H9 (cell line): Measurements from ENCODE around the gene MACROD1. TPM values are rescaled to one million over a fixed set of nuclear protein-coding genes. Genes with fewer than 3 reads are reported as not detected.

Source experiments
- DNase-seq: peaks from one replicate; pipeline ENCODE4 v3.0.0-alpha.2; 2017
- H2AFZ ChIP-seq: one replicate; pipeline ENCODE4 v1.6.1; 2013; ENCODE audit warnings: mild to moderate bottlenecking, low read length, control low read depth, moderate library complexity
- H2AK5ac ChIP-seq: 2 replicates; pipeline ENCODE4 v1.6.1; 2013; ENCODE audit warnings: low read length, control low read depth, mixed read lengths; ENCODE audit not compliant: insufficient read length
- H2BK120ac ChIP-seq: one replicate; pipeline ENCODE4 v1.6.1; 2013; ENCODE audit warnings: low read depth, mild to moderate bottlenecking, low read length, control low read depth, inconsistent platforms; ENCODE audit not compliant: poor library complexity, severe bottlenecking
- H2BK12ac ChIP-seq: 2 replicates; pipeline ENCODE4 v1.6.1; 2013; ENCODE audit warnings: low read length, control low read depth, mixed read lengths, low read depth; ENCODE audit not compliant: insufficient read length
- H2BK15ac ChIP-seq: 2 replicates; pipeline ENCODE4 v1.6.1; 2013; ENCODE audit warnings: low read depth, low read length, control low read depth
- H2BK20ac ChIP-seq: one replicate; pipeline ENCODE4 v1.6.1; 2013; ENCODE audit warnings: low read depth, mild to moderate bottlenecking, low read length, control low read depth, inconsistent platforms; ENCODE audit not compliant: poor library complexity, severe bottlenecking
- H2BK5ac ChIP-seq: 2 replicates; pipeline ENCODE4 v1.6.1; 2013; ENCODE audit warnings: low read length, control low read depth, mixed read lengths; ENCODE audit not compliant: insufficient read length
- H3K14ac ChIP-seq: 2 replicates; pipeline ENCODE4 v1.6.1; 2013; ENCODE audit warnings: low read length, control low read depth; ENCODE audit not compliant: insufficient read depth
- H3K18ac ChIP-seq: 2 replicates; pipeline ENCODE4 v1.6.1; 2013; ENCODE audit warnings: low read depth, mild to moderate bottlenecking, mixed read lengths, low read length, control low read depth; ENCODE audit not compliant: insufficient read length
- H3K23ac ChIP-seq: 2 replicates; pipeline ENCODE4 v1.6.1; 2013; ENCODE audit warnings: low read length, control low read depth, mixed read lengths, low read depth; ENCODE audit not compliant: insufficient read length
- H3K23me2 ChIP-seq: 2 replicates; pipeline ENCODE4 v1.6.1; 2013; ENCODE audit warnings: low read depth, mild to moderate bottlenecking, mixed read lengths, low read length, control low read depth; ENCODE audit not compliant: insufficient read length, poor library complexity, severe bottlenecking
- H3K27ac ChIP-seq: 2 replicates; pipeline ENCODE4 v1.5.1; 2013; ENCODE audit warnings: low read length, control low read depth, mixed read lengths, low read depth; ENCODE audit not compliant: insufficient read length
- H3K27me3 ChIP-seq: 2 replicates; pipeline ENCODE4 v1.6.1; 2013; ENCODE audit warnings: low read length, control low read depth, inconsistent platforms; ENCODE audit not compliant: insufficient read depth
- H3K4ac ChIP-seq: 2 replicates; pipeline ENCODE4 v1.6.1; 2013; ENCODE audit warnings: low read depth, mild to moderate bottlenecking, control low read depth, inconsistent platforms, low read length, moderate library complexity
- H3K4me1 ChIP-seq: 2 replicates; pipeline ENCODE4 v1.6.1; 2013; ENCODE audit warnings: low read length, control low read depth, inconsistent platforms; ENCODE audit not compliant: insufficient read depth
- H3K4me2 ChIP-seq: 2 replicates; pipeline ENCODE4 v1.6.1; 2013; ENCODE audit warnings: low read length, control low read depth, mixed read lengths; ENCODE audit not compliant: insufficient read length, insufficient read depth
- H3K56ac ChIP-seq: 2 replicates; pipeline ENCODE4 v1.6.1; 2013; ENCODE audit warnings: low read depth, mild to moderate bottlenecking, mixed read lengths, low read length, control low read depth; ENCODE audit not compliant: insufficient read length
- H3K79me1 ChIP-seq: 2 replicates; pipeline ENCODE4 v1.6.1; 2013; ENCODE audit warnings: low read depth, mild to moderate bottlenecking, moderate library complexity, low read length, control low read depth, inconsistent platforms; ENCODE audit not compliant: insufficient read depth, poor library complexity, severe bottlenecking
- H3K79me2 ChIP-seq: 2 replicates; pipeline ENCODE4 v1.6.1; 2013; ENCODE audit warnings: low read length, control low read depth, inconsistent platforms; ENCODE audit not compliant: insufficient read depth
- H3K9ac ChIP-seq: 2 replicates; pipeline ENCODE4 v1.6.1; 2013; ENCODE audit warnings: low read length, control low read depth, mixed read lengths; ENCODE audit not compliant: insufficient read length; ENCODE audit errors: extremely low read depth
- H3K9me3 ChIP-seq: one replicate; pipeline ENCODE4 v1.6.1; 2013; ENCODE audit warnings: low read depth, low read length, inconsistent platforms; ENCODE audit not compliant: control insufficient read depth
- H3T11ph ChIP-seq: one replicate; pipeline ENCODE4 v1.6.1; 2013; ENCODE audit warnings: mild to moderate bottlenecking, low read length, control low read depth, inconsistent platforms
- H4K20me1 ChIP-seq: one replicate; pipeline ENCODE4 v1.6.1; 2013; ENCODE audit not compliant: control insufficient read depth, insufficient read length, insufficient read depth
- H4K5ac ChIP-seq: 2 replicates; pipeline ENCODE4 v1.6.1; 2013; ENCODE audit warnings: low read depth, mild to moderate bottlenecking, mixed read lengths, low read length, control low read depth; ENCODE audit not compliant: insufficient read length
- H4K8ac ChIP-seq: replicated peaks from 2 replicates; pipeline ENCODE4 v1.6.1; 2013; ENCODE audit warnings: low read length, control low read depth, mixed read lengths, low read depth; ENCODE audit not compliant: insufficient read length
- H4K91ac ChIP-seq: 2 replicates; pipeline ENCODE4 v1.6.1; 2013; ENCODE audit warnings: low read depth, mild to moderate bottlenecking, moderate library complexity, mixed read lengths, low read length, control low read depth; ENCODE audit not compliant: insufficient read length
- H3K27ac Mint-ChIP-seq, 3 experiments: 2 replicates in 2 of 3; 3 replicates in 1 of 3; pipeline ENCODE4 v1.8.0; 2020 to 2021; ENCODE audit warnings: mixed read lengths in 3 of 3, mild to moderate bottlenecking in 1 of 3, moderate library complexity in 1 of 3
- H3K27me3 Mint-ChIP-seq: 2 replicates; pipeline ENCODE4 v1.8.0; 2021; ENCODE audit warnings: low read depth, mild to moderate bottlenecking, moderate library complexity, mixed read lengths
- H3K36me3 Mint-ChIP-seq, 3 experiments: 2 replicates in 2 of 3; 3 replicates in 1 of 3; pipeline ENCODE4 v1.8.0; 2020 to 2021; ENCODE audit warnings: low read depth in 3 of 3, mixed read lengths in 3 of 3; ENCODE audit not compliant: insufficient read depth in 1 of 3
- H3K4me1 Mint-ChIP-seq, 2 experiments: 2 replicates each; pipeline ENCODE4 v1.8.0; 2020; ENCODE audit warnings: mixed read lengths in 2 of 2
- H3K4me3 Mint-ChIP-seq, 2 experiments: 2 replicates in 1 of 2; 3 replicates in 1 of 2; pipeline ENCODE4 v1.8.0; 2020 to 2021; ENCODE audit warnings: mild to moderate bottlenecking in 2 of 2, mixed read lengths in 2 of 2, moderate library complexity in 1 of 2
- H3K9me3 Mint-ChIP-seq, 2 experiments: 2 replicates in 1 of 2; 3 replicates in 1 of 2; pipeline ENCODE4 v1.8.0; 2020; ENCODE audit warnings: mild to moderate bottlenecking in 2 of 2, mixed read lengths in 2 of 2, moderate library complexity in 1 of 2
- WGBS: extraction: QIAGEN DNeasy Blood & Tissue Kit; methylation state at CpG from one replicate; pipeline ENCODE4 v1.1.7; 2013; ENCODE audit warnings: missing lambda C conversion rate, low lambda C conversion rate, mixed read lengths; ENCODE audit not compliant: insufficient read length; ENCODE audit errors: extremely low coverage; 5-methylcytosine and 5-hydroxymethylcytosine counted together
- total RNA-seq: library from RNA; stranded (reverse); gene quantifications from 2 replicates; pipeline ENCODE4 v1.2.1, GENCODE V29; 2021
- TF ChIP-seq, protein P1 (sequence below): fragments of 200-600 bp; sonication (generic); conservative IDR thresholded peaks from 3 replicates; pipeline ENCODE4 v1.8.0; 2021; ENCODE audit warnings: antibody characterized with exemption, mild to moderate bottlenecking

The MACROD1 gene
- total RNA-seq, 1 experiment from 2014 or later = 21.2 TPM

DNA sequence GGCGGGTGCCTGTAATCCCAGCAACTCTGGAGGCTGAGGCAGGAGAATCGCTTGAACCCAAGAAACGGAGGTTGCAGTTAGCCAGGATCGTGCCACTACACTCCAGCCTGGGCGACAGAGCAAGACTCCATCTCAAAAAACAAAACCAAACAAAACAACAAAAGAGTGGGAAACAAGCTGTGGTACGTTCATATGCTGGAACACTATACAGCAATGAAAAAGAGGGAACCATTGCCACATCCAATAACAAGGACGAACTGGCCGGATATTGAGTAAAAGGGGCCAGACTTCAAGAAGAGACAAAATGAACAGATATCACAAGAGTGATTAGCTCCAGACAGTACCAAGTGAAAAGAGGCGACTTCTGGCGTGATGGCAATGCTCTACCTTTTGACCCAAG, 4.9 kb downstream of the MACROD1 start:
- H3K4me3 Mint-ChIP-seq = no peak overlapping the region; a peak in 1 of 5 replicates
- H2BK20ac ChIP-seq = no peak overlapping the region
- H3K79me1 ChIP-seq = no peaks in the 10 kb centered on the region
- H3K27ac Mint-ChIP-seq = no peak overlapping the region
- H3K36me3 Mint-ChIP-seq = peaks cover 0 to 10% (median 5%) of the 10 kb centered on the region in 3 experiments; a peak in 3 of 7 replicates
- H3K9me3 Mint-ChIP-seq = no peaks in the 10 kb centered on the region
- no peak overlapping the region for H4K5ac ChIP-seq
- H3K27me3 ChIP-seq = peaks cover 1% of the 10 kb centered on the region; the same call in 1 of the 2 replicates
- no CpG with 5 or more reads among the region's 10 CpGs for WGBS
- no peak overlapping the region for H2AK5ac ChIP-seq
- H2AFZ ChIP-seq = no peak overlapping the region
- no peak overlapping the region for H3K23ac ChIP-seq
- H2BK12ac ChIP-seq = no peak overlapping the region
- no peak overlapping the region for H4K8ac ChIP-seq
- no peak overlapping the region for H2BK120ac ChIP-seq
- H4K91ac ChIP-seq = no peak overlapping the region
- no peaks in the 10 kb centered on the region for H3K4me1 ChIP-seq
- no peak overlapping the region for H3K14ac ChIP-seq
- H3K23me2 ChIP-seq = peaks cover 5% of the 10 kb centered on the region
- no peak for DNase-seq
- H3K56ac ChIP-seq = no peak overlapping the region
- no peaks in the 10 kb centered on the region for H3K9me3 ChIP-seq
- H3K9ac ChIP-seq = no peak overlapping the region
- H2BK5ac ChIP-seq = no peak overlapping the region
- no peak overlapping the region for H3K18ac ChIP-seq
- H3K4ac ChIP-seq = no peak overlapping the region
- peaks cover 7% of the 10 kb centered on the region; the same call in 1 of the 2 replicates for H3K27me3 Mint-ChIP-seq
- H3K79me2 ChIP-seq = no peaks in the 10 kb centered on the region
- no peak overlapping the region for H3K27ac ChIP-seq
- no peak overlapping the region for H3T11ph ChIP-seq
- TF ChIP-seq, protein P1, sequence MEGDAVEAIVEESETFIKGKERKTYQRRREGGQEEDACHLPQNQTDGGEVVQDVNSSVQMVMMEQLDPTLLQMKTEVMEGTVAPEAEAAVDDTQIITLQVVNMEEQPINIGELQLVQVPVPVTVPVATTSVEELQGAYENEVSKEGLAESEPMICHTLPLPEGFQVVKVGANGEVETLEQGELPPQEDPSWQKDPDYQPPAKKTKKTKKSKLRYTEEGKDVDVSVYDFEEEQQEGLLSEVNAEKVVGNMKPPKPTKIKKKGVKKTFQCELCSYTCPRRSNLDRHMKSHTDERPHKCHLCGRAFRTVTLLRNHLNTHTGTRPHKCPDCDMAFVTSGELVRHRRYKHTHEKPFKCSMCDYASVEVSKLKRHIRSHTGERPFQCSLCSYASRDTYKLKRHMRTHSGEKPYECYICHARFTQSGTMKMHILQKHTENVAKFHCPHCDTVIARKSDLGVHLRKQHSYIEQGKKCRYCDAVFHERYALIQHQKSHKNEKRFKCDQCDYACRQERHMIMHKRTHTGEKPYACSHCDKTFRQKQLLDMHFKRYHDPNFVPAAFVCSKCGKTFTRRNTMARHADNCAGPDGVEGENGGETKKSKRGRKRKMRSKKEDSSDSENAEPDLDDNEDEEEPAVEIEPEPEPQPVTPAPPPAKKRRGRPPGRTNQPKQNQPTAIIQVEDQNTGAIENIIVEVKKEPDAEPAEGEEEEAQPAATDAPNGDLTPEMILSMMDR = no peak
- peaks cover 6 to 10% of the 10 kb centered on the region in 2 experiments for H3K4me1 Mint-ChIP-seq
- no peak overlapping the region for H2BK15ac ChIP-seq
- H4K20me1 ChIP-seq = no peaks in the 10 kb centered on the region
- H3K4me2 ChIP-seq = no peak overlapping the region
